Fibroblast of skin of abdomen (primary cell): ENCODE measurements around the gene MED13L.
A peak's percentile ranks its signal among the peaks of the same experiment; 100 is the strongest.
"Not testable (repeated sequence)": the region's sequence is repeated elsewhere in the genome, so short reads cannot be mapped to it uniquely, and the experiment has no call there.

Experiments
- DNase-seq: peaks from one replicate; pipeline ENCODE4 v3.0.0-alpha.2; 2013

The MED13L gene

DNA sequence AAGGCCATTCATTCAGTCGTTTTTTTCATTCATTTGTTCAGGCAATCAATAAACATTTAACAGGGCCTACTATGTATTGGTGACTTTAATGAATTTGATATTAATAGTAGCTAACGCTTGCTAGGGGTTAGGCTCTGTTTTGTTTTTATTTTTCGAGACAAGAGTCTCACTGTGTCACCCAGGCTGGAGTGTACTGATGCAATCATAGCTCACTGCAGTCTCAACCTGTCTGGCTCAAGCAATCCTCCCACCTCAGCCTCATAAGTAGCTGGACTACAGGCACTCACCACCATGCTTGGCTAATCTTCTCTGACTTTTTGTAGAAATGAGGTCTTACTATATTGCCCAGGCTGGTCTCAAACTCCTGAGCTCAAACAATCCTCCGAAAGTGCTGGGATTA is 25.6 kb upstream of the MED13L start:
- no peak for DNase-seq

DNA sequence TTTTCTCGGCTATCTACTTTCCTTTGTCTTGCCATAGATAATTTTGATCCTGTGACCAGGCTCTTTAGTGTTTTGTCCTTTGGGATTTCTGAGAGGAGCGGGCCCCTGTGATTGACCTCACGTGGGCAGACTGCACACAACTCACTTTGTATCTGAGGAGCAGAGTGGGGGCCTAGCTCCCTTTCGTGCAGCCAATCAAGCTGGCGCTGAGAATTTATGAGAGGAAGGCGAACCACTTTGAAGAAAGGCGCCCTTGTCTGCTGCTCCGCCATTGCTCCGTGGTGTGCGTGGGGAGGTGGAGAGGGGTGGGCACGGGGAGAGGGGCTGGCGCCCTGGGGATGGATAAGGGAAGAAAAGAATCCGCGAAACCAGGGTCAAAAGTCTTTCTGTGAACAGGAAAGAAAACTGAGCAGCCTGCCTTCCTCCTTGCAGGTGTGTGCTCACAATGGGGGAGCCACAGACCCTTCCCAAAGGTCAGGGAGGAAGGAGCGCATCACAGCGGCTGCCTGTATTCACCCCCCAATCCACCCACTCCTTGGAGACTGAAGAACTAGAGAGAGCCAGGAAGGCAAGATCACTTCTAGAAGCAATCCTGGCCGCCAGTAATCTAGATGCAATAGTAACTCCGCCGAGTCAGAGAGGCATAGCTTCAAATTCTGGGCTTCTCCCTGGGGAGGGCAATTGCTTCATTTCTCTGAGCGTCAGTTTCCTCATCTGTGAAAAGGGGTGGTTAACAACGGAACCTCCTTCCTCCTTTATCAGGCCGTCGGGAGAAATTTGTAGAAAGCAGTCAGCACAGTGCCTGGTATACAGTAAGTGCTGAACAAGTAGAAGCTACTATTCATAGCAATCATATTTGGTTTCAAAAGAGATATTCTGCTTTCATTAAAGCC is 24.9 kb upstream of the MED13L start:
- DNase-seq, result no peak

DNA sequence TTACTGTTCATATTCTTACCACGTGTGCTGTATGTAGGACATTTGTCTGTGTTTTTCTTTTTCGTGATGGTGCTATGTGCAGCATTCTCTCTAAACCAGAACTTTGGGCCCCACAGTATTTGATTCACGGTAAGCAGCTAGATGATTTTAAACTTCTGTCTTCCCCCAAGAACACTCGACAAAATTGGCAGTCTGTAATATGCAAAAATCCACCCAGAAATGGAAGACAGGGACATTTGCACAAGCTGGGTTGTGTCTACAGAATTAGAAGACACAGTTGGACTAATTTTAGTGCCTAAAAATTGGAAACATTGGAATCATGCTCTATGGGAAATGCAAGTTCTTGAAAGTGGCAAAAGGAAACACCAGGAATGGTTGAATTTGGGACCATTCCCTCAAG is 24.1 kb upstream of the MED13L start:
- no peak for DNase-seq

DNA sequence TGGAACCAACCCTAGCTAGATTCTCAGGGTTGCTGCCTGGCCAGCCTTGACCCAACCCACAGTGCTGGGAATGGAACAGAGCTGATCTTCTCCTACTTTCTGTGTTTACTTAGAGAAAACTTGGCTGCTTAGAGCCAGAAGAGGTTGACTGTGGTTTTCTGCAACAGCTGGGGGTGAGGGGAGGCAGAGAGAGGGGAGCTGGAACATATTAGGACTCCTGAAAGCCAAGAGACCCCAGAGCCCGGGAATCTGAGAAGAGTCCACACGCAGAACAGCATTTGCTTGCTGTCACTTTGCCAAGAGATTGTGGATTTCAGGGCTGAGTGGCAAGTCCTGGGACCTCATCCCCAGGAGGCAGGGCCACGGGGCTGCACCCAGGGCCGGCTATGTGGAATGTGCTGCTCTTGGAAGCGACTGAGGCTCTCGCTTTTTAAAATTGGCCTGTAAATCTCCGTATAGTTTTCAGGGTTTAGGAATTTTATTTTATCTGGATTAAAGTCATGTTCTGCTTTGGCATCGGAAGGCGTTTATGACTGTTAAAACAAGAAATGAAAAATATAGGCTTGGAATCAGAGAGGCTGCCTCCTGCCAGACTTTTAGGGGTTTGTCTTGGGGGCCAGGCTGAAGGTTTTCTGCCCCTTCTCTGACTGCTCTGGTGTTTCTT is 22.3 kb upstream of the MED13L start:
- peak; percentile 29 for DNase-seq

DNA sequence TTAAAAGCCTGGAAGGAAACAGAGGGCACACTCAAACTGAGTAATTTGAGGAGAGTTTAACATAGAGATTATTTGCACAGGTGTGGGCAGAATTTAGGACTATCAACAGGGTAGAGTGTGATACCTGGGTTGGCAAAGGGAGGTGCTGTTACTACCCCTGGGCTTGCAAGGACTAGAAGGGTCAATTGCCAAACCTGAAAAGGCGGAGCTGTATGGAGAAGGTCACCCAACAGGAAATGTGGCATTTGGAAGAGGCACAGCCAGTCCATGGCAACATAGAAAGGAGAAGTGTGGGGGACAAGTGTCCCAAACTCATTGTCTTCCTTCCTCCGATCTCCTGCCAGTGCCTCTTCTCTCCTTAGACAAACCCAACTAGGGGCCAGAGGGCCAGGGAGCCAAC is 21.6 kb upstream of the MED13L start:
- DNase-seq, result no peak

DNA sequence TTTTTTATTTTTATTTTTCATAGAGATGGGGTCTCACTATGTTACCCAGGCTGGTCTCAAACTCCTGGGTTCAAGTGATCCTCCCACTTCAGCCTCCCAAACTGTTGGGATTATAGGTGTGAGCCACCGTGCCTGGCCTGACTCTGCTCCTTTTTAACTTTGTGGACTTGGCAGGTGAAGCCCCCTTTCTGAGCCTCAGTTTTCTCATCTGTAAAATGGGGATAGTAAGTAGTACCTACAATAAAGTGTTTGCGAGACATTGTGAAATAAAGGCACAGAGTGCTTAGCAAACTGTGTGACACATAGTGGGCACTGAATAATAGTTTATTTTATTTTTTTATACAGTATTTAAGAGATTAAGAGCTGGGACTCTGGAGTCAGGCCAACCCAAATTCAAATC is 21.1 kb upstream of the MED13L start:
- DNase-seq, result no peak

DNA sequence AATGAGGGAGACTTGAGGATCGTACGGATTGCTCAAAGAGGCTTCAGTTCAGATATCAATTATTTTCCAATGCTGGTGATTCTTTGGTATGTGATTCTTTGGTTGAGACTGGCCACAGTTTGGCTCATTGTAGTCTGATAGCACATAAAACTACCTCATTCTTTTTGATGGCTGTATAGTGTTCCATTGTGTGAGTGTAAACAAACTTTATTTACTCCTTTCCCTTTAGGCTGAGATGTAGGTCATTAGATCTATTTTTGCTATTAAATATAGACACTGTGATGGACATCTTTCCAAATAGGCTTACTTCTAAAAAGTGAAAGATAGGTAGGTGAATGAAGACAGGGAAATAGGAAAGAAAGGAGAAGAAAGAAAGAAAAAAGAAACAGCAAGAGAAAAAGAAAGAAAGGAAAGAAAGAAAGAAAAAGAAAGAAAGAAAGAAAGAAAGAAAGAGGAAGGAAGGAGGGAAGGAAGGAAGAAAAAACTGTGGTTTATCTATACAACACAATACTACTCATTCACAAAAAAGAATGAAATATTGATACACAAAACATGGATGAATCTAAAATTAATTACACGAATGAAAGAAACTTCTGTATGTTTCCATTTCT is 19.8 kb upstream of the MED13L start:
- DNase-seq, result no peak

DNA sequence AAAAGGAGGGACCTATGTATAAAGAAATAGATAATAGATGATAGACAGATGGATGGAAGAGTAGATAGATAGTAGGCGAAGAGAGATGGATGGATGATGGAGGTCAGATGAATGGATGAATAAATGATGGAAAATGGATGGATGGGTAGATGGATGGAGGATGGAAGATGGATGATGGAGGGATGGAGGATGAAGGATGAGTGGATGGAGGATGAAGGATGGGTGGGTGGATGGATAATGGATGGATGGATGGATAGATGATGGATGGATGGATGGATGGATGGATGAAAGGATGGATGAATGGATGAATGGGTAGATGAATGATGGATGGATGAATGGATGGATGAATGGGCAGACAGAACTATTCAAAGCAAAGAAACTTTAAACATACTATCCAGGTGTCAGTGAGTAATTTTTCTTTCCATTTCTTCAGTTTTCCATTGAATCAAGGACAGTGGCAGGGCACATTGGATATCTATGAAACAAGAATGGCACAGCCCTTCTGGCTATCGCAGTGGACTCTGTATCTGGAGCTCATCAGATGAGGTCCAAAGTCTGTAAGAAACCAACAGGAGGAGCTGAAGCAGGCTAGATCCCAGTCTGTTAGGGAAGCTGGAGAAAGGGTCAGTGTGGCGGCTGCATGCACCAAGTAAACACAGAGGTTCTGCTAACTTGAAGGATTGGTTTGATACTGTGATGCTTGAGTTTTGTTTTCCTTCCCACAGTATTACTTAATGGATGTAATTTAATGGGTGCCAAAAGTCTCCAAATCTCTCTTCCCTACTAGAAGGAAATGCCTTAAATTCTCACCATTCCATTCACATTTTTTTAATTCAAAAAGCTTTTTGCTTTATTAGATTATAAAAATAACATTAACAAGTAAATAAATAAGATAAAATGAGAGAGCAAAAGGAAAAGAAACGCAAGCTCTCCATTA is 18.1 kb upstream of the MED13L start:
- peak; percentile 50 for DNase-seq

DNA sequence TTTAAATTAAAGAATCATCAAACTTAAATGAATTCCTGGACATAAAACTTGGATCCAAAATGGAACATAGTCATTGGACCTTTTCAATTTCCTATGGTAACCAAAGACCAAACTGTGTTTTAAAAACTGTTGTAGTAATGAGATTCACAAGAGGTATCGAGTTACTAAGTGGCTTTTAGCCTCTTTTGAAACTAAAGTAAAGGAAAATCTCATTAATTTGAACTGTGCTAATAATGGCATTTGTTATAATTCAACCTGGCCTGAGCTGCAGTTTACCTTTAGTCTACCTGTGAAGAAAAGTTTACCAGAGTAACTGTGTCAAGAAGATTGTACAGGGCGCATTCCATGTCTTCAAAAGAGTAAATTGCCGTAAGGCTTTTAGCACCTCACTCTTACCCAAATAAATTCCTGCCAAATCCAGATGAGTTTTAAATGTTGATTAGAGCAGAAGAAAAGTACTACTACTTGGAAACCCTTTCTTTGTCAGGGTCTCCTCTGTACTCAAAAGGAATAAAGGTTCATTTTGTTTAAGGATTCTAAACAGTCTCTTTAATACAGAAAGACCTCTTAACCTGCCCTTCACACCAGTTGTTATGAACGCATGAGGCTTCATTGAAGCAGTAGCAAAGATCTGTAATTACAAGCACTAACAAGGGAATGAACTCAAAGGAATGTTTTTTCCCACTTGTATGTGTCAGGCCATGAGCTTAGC is 17.1 kb upstream of the MED13L start:
- no peak for DNase-seq

DNA sequence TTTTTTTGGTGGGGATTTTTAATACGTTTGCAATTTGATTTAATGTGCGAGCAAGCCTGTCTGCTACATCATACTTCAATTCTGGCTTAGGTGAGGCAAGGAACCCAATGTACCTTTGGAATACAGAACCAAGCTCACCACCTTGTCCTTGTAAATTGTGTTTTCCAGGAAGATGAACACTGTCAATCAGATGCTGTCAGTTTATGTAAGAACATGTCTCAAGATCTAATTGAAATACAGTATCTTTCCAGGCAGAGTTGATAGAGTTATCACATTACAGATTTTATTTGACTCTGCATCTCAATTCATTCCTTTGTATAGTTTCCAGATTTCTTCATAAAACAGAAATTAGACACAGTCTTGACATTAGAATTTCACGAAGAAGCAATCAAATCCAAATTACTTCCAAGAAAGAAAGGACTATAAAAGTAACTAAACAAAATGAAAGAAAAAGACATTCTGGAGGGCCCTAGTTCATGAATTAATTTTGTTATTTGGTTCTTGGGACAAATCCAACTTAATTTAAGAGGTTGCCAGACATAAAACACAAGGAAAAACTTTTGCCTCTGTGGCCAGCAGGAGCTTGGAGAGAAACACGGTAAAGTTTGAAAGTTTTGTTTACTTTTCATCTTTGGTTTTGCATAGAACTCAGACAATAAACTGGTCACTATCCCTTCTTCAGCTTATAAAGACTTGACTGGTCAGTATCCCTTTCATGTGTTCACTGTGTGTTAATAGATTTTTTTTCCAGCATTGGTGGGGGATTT is 16.4 kb upstream of the MED13L start:
- no peak for DNase-seq

DNA sequence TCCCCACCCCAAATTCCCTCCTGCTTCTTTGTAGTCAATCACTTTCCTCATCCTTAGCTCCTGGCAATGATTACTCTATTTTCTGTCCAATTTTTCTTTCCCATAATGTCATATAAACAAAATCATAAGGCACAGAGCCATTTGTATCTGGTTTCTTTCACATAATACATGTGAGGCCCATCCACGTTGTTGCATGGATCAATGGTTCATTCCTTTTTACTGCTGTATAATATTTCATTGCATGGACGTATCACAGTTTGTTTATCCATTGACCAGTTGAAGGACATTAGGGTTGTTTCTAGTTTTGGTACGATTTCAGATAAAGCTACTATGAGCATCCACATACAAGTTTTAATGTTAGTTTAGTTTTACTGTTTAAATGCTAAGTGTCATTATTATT is 13.7 kb upstream of the MED13L start:
- DNase-seq, result no peak

DNA sequence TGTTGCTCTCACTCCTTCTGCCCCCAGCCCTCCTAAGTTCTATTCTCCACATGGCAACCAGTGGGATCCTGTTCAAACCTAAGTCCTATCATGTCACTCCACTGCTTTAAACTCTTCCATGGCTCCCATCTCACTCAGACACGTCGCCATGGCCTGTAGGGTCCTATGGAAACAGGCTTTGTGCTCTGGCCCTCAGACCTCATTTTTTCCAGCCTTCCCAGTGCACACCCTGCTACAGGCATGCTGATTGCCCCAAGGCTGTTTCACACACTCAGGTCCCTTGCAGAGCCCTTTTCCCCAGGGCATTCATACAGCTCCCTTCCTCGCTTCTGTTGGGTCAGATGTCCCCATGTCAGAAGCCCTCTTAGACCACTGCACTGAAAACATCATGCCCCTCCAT is 11.2 kb upstream of the MED13L start:
- DNase-seq, result no peak

DNA sequence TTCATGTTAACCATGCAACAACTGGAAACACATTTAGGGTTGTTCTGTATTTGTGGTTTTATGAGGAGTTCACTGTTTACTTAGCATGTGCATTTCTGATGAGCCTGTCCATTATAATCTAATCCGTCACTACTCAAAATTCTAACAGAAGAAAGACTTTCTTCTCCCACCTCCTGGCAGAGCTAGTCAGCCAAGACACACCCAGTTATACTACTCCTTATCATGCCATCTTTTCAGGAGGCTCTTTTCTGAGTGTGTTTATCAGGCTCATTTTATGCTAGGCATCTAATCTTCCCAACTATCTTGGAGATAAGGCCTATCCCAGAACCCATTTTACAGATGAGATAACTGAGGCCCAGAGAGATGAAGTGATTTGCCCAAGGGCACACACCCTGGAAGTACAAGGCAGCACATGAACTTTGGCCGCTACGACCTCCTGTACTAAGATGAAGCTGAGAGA is 10.4 kb upstream of the MED13L start:
- no peak for DNase-seq

DNA sequence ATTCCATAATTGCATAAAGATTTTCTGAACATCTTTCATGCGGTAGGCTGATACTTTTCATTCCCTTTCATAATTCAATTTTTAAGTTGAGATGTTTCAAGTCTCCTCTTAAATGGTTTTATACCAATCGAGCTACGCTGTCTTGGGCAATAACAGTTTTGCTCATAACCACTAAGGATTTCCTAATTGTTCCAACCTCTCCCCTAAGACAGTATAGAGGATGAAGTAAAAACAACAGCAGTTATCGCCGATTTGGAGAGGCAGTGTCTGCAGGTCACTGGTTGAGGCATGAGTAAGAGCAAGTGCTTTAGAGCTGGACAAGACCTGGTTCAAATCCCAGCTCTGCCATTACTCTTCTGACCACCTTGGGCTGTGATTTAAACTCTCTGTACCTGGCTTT is 6.9 kb upstream of the MED13L start:
- no peak for DNase-seq

DNA sequence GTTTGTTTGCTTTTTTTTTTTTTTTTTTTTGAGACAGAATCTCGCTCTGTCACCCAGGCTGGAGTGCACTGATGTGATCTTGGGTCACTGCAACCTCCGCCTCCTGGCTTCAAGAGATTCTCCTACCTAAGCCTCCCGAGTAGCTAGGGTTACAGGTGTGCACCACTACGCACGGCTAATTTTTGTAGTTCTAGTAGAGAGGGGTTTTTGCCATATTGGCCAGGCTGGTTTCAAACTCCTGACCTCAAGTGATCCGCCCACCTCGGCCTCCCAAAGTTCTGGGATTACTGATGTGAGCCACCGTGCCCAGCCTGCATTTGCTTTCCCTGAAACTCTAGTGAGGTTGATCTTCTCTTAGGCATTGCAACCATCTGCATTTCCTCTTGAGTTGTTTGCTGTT is 6.4 kb upstream of the MED13L start:
- not testable (repeated sequence) for DNase-seq

DNA sequence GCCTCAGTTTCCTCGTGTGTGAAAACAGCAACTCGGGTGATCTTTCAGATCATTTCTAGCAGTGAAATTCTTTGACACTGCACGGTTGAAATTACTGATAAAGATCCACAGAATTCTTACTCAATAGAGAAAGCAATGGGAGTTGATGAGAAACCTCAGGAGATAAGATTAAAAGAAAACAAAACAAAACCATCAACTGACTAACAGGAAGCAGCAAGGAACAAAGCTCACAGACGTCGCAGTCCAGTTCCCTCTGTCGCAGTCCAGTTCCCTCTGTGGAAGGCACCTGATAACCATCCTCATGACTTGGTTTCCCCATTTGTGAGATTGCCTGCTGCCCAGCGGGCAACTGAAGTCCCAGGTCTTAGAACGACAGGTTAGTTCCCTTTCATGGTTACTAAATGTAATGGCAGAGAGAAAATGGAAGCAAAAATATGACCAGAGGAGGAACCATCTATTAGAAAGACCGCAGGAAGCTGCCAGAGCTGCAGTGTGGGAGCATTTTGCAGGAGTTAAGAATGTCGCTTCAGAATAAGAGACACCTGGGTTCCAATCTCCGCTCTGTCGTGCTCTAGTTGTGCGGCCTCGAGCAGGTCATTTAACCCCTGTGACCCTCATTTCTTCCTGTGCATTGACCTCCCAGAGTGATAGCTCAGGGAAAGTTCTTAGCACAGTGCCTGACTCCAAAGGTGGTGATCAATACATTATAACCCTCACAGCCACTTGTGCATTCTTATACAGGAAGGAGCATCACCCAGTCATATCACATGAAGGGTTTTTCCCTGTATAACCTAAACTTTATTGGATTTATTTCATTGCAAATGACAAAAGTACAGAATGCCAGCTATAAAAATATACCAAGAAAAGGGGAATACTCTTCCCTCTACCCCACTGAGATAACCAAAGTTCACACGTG is 5.1 kb upstream of the MED13L start:
- DNase-seq, result no peak

DNA sequence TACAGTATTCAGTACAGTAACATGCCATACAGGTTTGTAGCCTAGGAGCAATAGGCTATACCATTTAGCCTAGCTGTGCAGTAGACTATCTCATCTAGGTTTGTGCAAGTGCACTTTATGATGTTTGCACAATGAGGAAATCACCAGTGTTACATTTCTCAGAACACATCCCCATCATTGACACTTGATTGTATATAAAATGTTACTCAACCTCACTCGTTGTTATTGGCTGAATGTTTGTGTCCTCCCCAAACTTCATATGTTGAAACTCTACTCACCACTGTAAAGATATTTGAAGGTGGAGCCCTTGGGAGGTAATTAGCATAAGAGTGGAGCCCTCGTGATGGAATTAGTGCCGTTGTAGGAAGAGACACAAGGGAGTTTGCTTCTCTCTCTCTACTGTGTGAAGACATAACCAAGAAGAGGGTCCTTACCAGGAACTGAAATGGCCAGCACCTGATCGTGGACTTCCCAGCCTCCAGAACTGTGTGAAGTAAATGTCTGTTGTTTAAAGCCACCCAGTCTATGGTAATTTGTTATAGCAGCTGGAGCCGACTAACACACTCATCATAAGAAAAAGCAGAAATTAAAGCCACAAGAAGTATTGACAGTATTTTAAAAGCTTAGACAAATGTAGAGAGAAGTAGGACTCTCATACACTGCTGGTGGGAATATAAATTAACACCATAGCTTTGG is 3.2 kb upstream of the MED13L start:
- DNase-seq, result no peak

DNA sequence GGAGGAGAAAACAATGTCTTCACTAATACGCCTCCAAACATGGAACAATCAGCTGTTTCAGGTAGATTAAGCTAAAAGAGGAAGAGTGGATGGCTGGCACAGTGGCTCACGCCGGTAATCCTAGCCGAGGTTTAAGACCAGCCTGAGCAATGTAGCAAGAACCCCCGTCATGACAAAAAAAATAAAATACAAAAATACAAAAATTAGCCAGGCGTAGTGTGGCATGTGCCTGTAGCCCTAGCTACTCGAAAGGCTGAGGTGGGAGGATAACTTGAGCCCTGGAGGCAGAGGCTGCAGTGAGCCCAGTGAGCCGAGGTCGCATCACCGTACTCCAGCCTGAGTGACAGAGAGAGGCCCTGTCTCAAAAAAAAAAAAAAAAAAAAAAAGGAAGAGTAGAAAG is 1.2 kb upstream of the MED13L start:
- DNase-seq, result no peak

DNA sequence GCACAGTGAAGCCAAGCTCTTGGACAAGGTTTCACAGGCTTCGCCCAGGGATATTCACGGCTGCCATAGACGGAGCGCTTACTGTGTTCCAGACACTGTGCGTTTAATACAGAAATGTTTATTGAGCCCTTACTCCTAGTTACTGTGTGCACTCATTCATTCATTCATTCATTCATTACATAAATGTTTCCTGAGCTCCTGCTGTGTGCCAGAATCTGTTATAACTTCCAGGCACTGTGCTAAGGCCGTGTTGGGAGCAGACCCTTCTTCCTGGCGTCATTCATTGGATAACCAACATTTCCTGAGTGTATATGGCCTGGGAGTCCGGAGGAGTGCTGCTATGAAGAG is 760 bp upstream of the MED13L start:
- no peak for DNase-seq
